Stimulated activated effector memory CD8-positive, alpha-beta T cell treated with anti-CD3 and anti-CD28 coated beads, Interleukin-12 subunit alpha, Interleukin-12 subunit beta, amount 100 ng/mL, for 72 hours (primary cell): ENCODE results near the gene OTUD6A.

Experiments used
- ATAC-seq: fragments of 150-1000 bp; cut with Tn5 transposase; 2 replicates; pipeline ENCODE4 v1.10.0; 2021
- DNase-seq, 2 donors: peaks; one replicate each; pipeline ENCODE4 v3.0.0; 2021 to 2022; ENCODE audit warnings: low spot score in 2 of 2
- H3K27ac Mint-ChIP-seq: one replicate; pipeline ENCODE4 v1.8.0; 2022; ENCODE audit warnings: mild to moderate bottlenecking, mixed read lengths
- H3K36me3 Mint-ChIP-seq: one replicate; pipeline ENCODE4 v1.8.0; 2022; ENCODE audit warnings: mild to moderate bottlenecking, mixed read lengths
- H3K4me1 Mint-ChIP-seq: one replicate; pipeline ENCODE4 v1.8.0; 2022; ENCODE audit warnings: mixed read lengths
- H3K4me3 Mint-ChIP-seq: one replicate; pipeline ENCODE4 v1.8.0; 2022; ENCODE audit warnings: mild to moderate bottlenecking, mixed read lengths
- H3K9me3 Mint-ChIP-seq: one replicate; pipeline ENCODE4 v1.8.0; 2022; ENCODE audit warnings: mixed read lengths

OTUD6A gene

GRCh38 chrX:70062076-70062475, at the start of gene OTUD6A:
Gene OTUD6A, plus strand, starts transcription at chrX:70062457. Its CDS starts 68 bp downstream, at chrX:70062525.
- H3K4me3 Mint-ChIP-seq, result no peak within 1 kb of the TSS

GRCh38 chrX:70012756-70013155, 49.5 kb upstream of the OTUD6A start:
- Mint-ChIP-seq H3K4me1 (peaks cover 12% of the 10 kb centered on the region), H3K9me3 (no peaks in the 10 kb centered on the region), H3K27ac (no peak overlapping the region), H3K36me3 (no peaks in the 10 kb centered on the region), H3K4me3 (no peak overlapping the region)
- ATAC-seq (no peak), DNase-seq (no peak)

More at GRCh38 chrX:70062076-70062475, at the start of gene OTUD6A:
- H3K27ac Mint-ChIP-seq, result no peak within 1 kb of the TSS
- no peaks in the 10 kb centered on the region for H3K36me3 Mint-ChIP-seq
- ATAC-seq (no peak), DNase-seq (no peak)
- H3K4me1 Mint-ChIP-seq, result no peaks in the 10 kb centered on the region
- no peaks in the 10 kb centered on the region for H3K9me3 Mint-ChIP-seq

- Mint-ChIP-seq H3K4me1 (peaks cover 12% of the 10 kb centered on the region), H3K36me3 (no peaks in the 10 kb centered on the region), H3K9me3 (no peaks in the 10 kb centered on the region), H3K27ac (no peak overlapping the region), H3K4me3 (no peak overlapping the region)
- DNase-seq (no peak), ATAC-seq (no peak)
Measured at GRCh38 chrX:70013466-70014381, 48.5 kb upstream of the OTUD6A start.

GRCh38 chrX:70016513-70016912, 45.7 kb upstream of the OTUD6A start:
- H3K4me1 Mint-ChIP-seq, result peaks cover 12% of the 10 kb centered on the region
- no peaks in the 10 kb centered on the region for H3K36me3 Mint-ChIP-seq
- peak; percentile 47 for ATAC-seq
- H3K27ac Mint-ChIP-seq, result no peak overlapping the region
- no peaks in the 10 kb centered on the region for H3K9me3 Mint-ChIP-seq
- peak overlapping the region; percentile 11 for H3K4me3 Mint-ChIP-seq
- no peak for DNase-seq

DNA sequence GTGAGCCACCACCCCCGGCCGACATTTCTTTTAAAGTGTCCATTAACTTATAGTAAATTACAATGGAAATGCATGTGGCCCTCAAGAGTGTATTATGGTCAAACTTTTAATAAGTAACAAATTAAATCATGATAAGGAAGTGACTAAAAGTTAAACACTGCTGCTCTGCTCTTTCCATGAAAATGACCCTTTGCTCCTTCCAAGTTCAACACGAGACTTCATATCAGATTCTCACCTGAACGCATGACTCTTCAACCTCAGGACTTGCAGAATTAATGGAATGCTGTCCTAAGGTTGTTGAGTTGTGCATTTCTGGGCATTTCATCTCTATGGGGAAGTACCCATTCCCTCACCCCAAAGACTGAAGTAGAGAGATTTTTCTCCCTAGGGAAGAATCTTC, 39.6 kb upstream of the OTUD6A start:
- Mint-ChIP-seq H3K4me3 (no peak overlapping the region), H3K9me3 (no peaks in the 10 kb centered on the region), H3K36me3 (no peaks in the 10 kb centered on the region), H3K27ac (no peak overlapping the region), H3K4me1 (peaks cover 20% of the 10 kb centered on the region)
- ATAC-seq (no peak), DNase-seq (no peak)

DNA sequence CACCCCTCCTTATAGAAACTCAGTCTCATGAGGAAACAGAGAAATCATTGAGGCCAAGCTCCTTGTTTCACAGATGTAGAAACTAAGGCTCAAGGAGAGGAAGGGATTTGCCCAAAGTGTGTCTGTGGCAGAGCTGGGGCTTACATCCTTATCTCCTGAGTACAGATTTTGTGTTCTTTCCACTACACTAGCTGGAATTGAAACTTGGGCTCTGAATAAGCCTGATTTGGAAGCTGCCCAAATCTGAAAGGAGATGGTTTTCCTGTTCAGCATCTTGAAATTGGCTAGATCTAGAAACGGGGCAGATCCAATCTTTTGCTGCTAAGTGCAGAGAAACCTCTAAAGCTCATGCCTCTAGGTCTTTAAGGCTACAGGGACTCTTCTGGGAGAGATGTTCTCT, 36.8 kb upstream of the OTUD6A start:
- no peaks in the 10 kb centered on the region for H3K9me3 Mint-ChIP-seq
- DNase-seq (no peak), ATAC-seq (no peak)
- no peaks in the 10 kb centered on the region for H3K36me3 Mint-ChIP-seq
- H3K4me1 Mint-ChIP-seq, result peaks cover 20% of the 10 kb centered on the region
- no peak overlapping the region for H3K27ac Mint-ChIP-seq
- H3K4me3 Mint-ChIP-seq, result no peak overlapping the region

GRCh38 chrX:70026112-70026850, 36.0 kb upstream of the OTUD6A start:
- H3K9me3 Mint-ChIP-seq, result no peaks in the 10 kb centered on the region
- no peaks in the 10 kb centered on the region for H3K36me3 Mint-ChIP-seq
- DNase-seq (no peak), ATAC-seq (no peak)
- H3K4me1 Mint-ChIP-seq, result peaks cover 20% of the 10 kb centered on the region
- no peak overlapping the region for H3K27ac Mint-ChIP-seq
- H3K4me3 Mint-ChIP-seq, result no peak overlapping the region

DNA sequence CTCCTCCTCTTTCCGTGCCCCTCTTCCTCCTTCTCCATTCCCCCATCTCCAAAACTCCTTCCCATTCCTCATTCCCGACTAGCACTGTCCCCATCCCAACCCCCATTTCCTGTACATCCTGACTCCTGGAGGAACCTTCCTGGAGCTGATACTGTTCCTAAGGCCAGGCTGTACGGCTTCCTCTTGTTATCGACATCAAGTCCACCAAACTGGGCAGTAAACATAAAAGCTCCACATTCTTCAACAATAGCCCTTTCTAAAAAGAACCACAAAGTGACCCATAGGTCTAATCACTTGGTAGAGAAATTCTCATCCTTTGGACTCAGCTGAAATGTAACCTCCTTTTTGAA, 35.4 kb upstream of the OTUD6A start:
- DNase-seq, result no peak
- no peak overlapping the region for H3K4me3 Mint-ChIP-seq

DNA sequence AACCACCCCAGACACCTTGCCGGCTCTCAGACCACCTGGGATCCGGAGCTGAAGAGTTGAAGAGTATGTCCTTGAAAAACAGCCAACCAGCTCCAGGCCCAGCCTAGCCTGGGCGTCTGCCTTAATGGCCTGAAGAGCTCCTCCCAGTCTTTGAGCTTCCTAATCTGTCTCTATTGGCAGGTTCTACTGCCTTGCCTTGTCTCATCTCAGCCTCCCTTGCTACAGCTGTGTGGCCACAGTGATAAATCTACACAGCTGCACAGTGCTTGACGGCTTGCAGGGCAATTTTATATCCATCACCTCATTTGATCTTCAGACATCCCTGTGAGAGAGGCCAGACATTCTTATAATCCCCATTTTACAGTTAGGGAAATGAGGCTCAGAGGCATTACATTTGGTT, 32.4 kb upstream of the OTUD6A start:
- Mint-ChIP-seq H3K4me1 (peaks cover 20% of the 10 kb centered on the region), H3K27ac (no peak overlapping the region), H3K36me3 (no peaks in the 10 kb centered on the region), H3K9me3 (no peaks in the 10 kb centered on the region), H3K4me3 (no peak overlapping the region)
- ATAC-seq (no peak), DNase-seq (no peak)

More for the DNA sequence above, 35.4 kb upstream of the OTUD6A start:
- Mint-ChIP-seq H3K4me1 (peaks cover 20% of the 10 kb centered on the region), H3K27ac (no peak overlapping the region), H3K9me3 (no peaks in the 10 kb centered on the region), H3K36me3 (no peaks in the 10 kb centered on the region)
- no peak for ATAC-seq

- H3K27ac Mint-ChIP-seq, result no peak overlapping the region
- H3K9me3 Mint-ChIP-seq, result no peaks in the 10 kb centered on the region
- H3K4me1 Mint-ChIP-seq, result peaks cover 19% of the 10 kb centered on the region
- no peak overlapping the region for H3K4me3 Mint-ChIP-seq
- DNase-seq, result peak; percentile 2 to 53
- ATAC-seq, result peak; percentile 47
- no peaks in the 10 kb centered on the region for H3K36me3 Mint-ChIP-seq
Measured at GRCh38 chrX:70030301-70030767, 31.9 kb upstream of the OTUD6A start.

GRCh38 chrX:70032792-70033191, 29.5 kb upstream of the OTUD6A start:
- Mint-ChIP-seq H3K4me3 (no peak overlapping the region), H3K9me3 (no peaks in the 10 kb centered on the region), H3K4me1 (no peaks in the 10 kb centered on the region), H3K27ac (no peak overlapping the region), H3K36me3 (no peaks in the 10 kb centered on the region)
- no peak for DNase-seq
- no peak for ATAC-seq

DNA sequence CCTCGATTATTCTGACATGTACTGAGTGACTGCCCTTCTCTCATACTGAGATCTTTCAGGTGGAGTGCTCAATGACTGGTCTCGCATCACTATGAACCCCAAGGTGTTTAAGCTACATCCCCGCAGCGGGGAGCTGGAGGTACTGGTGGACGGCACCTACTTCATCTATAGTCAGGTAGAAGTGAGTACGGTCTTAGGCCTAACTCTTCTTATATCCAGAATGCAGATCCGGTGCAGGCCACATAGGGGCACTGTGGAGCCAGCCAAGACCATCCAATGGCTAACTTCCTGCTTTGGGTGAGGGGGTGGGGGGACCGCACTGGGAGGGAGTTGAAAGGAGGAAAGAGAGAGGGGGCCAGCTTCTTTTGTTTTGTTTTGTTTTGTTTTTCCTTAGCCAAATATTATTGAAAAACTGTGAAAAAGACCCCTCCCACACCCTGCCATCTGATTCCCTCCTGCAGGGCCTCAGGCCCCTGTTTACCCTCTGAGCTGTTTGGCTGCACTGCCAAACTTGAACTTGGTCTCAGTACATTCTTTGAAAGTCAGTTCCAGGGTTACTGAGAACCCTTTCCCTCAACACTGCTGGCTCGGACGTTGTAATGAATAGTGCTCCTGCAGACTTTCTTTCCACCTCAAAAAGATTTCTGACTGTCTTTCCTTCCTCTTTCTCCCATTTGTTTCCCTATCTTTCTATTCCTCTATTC, 28.8 kb upstream of the OTUD6A start:
- no peaks in the 10 kb centered on the region for H3K36me3 Mint-ChIP-seq
- H3K4me3 Mint-ChIP-seq, result no peak overlapping the region
- H3K4me1 Mint-ChIP-seq, result no peaks in the 10 kb centered on the region
- ATAC-seq (no peak), DNase-seq (peak in 1 of 2 donors; percentile 51)
- H3K9me3 Mint-ChIP-seq, result no peaks in the 10 kb centered on the region
- no peak overlapping the region for H3K27ac Mint-ChIP-seq

GRCh38 chrX:70034646-70035045, 27.6 kb upstream of the OTUD6A start:
- Mint-ChIP-seq H3K9me3 (no peaks in the 10 kb centered on the region), H3K4me3 (no peak overlapping the region), H3K4me1 (no peaks in the 10 kb centered on the region), H3K27ac (no peak overlapping the region), H3K36me3 (no peaks in the 10 kb centered on the region)
- ATAC-seq, result no peak
- no peak for DNase-seq

DNA sequence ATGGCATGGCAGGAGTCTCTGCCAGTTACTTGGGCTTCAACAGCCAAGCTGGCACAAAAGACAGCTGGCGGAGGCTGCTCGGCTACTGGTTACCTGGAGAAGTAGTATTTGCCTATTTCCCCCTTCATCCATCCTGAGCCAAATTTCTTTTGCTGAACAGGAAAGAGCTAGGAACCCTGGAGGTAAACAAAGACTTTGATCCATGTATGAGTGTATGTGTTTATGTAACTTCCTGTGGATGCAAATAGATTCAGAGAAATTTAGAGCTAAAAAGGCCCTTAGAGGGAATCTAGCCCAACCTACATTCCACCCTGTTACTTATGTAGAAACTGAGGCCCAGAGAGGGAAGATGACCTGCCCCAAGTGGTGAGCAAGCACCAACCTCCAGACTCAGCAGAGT, 23.7 kb upstream of the OTUD6A start:
- Mint-ChIP-seq H3K27ac (no peak overlapping the region), H3K4me3 (no peak overlapping the region), H3K4me1 (no peaks in the 10 kb centered on the region), H3K36me3 (no peaks in the 10 kb centered on the region), H3K9me3 (no peaks in the 10 kb centered on the region)
- no peak for ATAC-seq
- DNase-seq, result no peak

DNA sequence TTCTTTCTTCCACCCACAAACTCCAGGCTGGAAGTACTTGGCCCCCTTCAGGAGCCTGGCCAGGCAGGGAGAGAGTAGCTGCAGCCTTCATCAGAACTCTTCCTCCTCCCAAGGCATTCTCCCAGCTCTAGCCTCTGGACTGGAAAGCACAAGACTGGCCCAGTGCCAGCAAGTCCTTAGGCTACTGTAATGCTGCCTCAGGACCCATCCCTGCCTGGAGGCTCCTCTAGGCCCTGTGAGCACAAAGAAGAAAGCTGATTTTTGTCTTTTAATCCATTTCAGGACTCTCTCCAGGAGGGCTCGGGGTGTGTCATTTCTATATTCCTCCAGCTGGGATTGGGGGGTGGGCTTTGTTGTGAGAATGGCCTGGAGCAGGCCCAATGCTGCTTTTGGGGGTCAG, 23.3 kb upstream of the OTUD6A start:
- Mint-ChIP-seq H3K9me3 (no peaks in the 10 kb centered on the region), H3K36me3 (no peaks in the 10 kb centered on the region), H3K4me3 (no peak overlapping the region), H3K27ac (no peak overlapping the region), H3K4me1 (no peaks in the 10 kb centered on the region)
- DNase-seq, result no peak
- ATAC-seq, result no peak
